Activated CD8-positive, alpha-beta memory T cell treated with anti-CD3 and anti-CD28 coated beads, Interleukin-2, amount 50 U/mL, for 48 hours (primary cell): ENCODE measurements around the gene GEMIN2.
"Not testable (repeated sequence)": the region's sequence is repeated elsewhere in the genome, so short reads cannot be mapped to it uniquely, and the experiment has no call there.

Experiments used
- DNase-seq: peaks from one replicate; pipeline ENCODE4 v3.0.0-alpha.2; 2020

GEMIN2 gene

GRCh38 chr14:39179042-39179441, 64.9 kb downstream of the GEMIN2 start:
- DNase-seq = peak; percentile 30

GRCh38 chr14:39180553-39180952, 66.4 kb downstream of the GEMIN2 start:
- DNase-seq = no peak

- peak; percentile 50 for DNase-seq
Observed at GRCh38 chr14:39181026-39181692, 67.0 kb downstream of the GEMIN2 start.

- no peak for DNase-seq
Observed at GRCh38 chr14:39181693-39182047, 67.5 kb downstream of the GEMIN2 start.

- no peak for DNase-seq
Observed at GRCh38 chr14:39182770-39183684, 68.9 kb downstream of the GEMIN2 start.

- DNase-seq = not testable (repeated sequence)
Observed at GRCh38 chr14:39183685-39184003, 69.5 kb downstream of the GEMIN2 start.

GRCh38 chr14:39184628-39185255, 70.6 kb downstream of the GEMIN2 start:
- no peak for DNase-seq

GRCh38 chr14:39185256-39186049, 71.3 kb downstream of the GEMIN2 start:
- DNase-seq = no peak
